ENCODE measurements around the gene ORAI2.
A peak's percentile ranks its signal among the peaks of the same experiment; 100 is the strongest.
"Not testable (repeated sequence)": the region's sequence is repeated elsewhere in the genome, so short reads cannot be mapped to it uniquely, and the experiment has no call there.

The ORAI2 gene

GRCh38 chr7:102433219-102434038, at the start of gene ORAI2:
ORAI2 (plus strand) TSS chr7:102433575; CDS start chr7:102438957, 5,382 bp downstream.
- peak; percentile 88 for DNase-seq (ENCODE audit: low read depth)

- no peak for DNase-seq (ENCODE audit: low read depth)
Observed at GRCh38 chr7:102387064-102387463, 46.3 kb upstream of the ORAI2 start.

GRCh38 chr7:102389810-102390209, 43.6 kb upstream of the ORAI2 start:
- DNase-seq (ENCODE audit: low read depth): no peak

GRCh38 chr7:102390697-102391484, 42.5 kb upstream of the ORAI2 start:
- peak; percentile 39 for DNase-seq (ENCODE audit: low read depth)

GRCh38 chr7:102392330-102392729, 41.0 kb upstream of the ORAI2 start:
- DNase-seq (ENCODE audit: low read depth): no peak

GRCh38 chr7:102393467-102393866, 39.9 kb upstream of the ORAI2 start:
- DNase-seq (ENCODE audit: low read depth): no peak

GRCh38 chr7:102395592-102395872, 37.8 kb upstream of the ORAI2 start:
- DNase-seq (ENCODE audit: low read depth): no peak

- peak; percentile 68 for DNase-seq (ENCODE audit: low read depth)
Observed at GRCh38 chr7:102395873-102396709, 37.3 kb upstream of the ORAI2 start, which contains the start of gene PRKRIP1. PRKRIP1 (plus strand) TSS chr7:102396363; CDS start chr7:102396412, 49 bp downstream.

GRCh38 chr7:102396710-102397019, 36.7 kb upstream of the ORAI2 start:
- DNase-seq (ENCODE audit: low read depth): no peak

- no peak for DNase-seq (ENCODE audit: low read depth)
Observed at GRCh38 chr7:102398543-102398942, 34.8 kb upstream of the ORAI2 start.

GRCh38 chr7:102400360-102400759, 33.0 kb upstream of the ORAI2 start:
- DNase-seq (ENCODE audit: low read depth): no peak

- no peak for DNase-seq (ENCODE audit: low read depth)
Observed at GRCh38 chr7:102403563-102403962, 29.8 kb upstream of the ORAI2 start.

- DNase-seq (ENCODE audit: low read depth): no peak
Observed at GRCh38 chr7:102404005-102404861, 29.1 kb upstream of the ORAI2 start.

- not testable (repeated sequence) for DNase-seq (ENCODE audit: low read depth)
Observed at GRCh38 chr7:102404862-102405188, 28.6 kb upstream of the ORAI2 start.

GRCh38 chr7:102407910-102408309, 25.5 kb upstream of the ORAI2 start:
- DNase-seq (ENCODE audit: low read depth): no peak

GRCh38 chr7:102408530-102408929, 24.8 kb upstream of the ORAI2 start:
- not testable (repeated sequence) for DNase-seq (ENCODE audit: low read depth)

- no peak for DNase-seq (ENCODE audit: low read depth)
Observed at GRCh38 chr7:102409340-102409739, 24.0 kb upstream of the ORAI2 start.

GRCh38 chr7:102410123-102410522, 23.3 kb upstream of the ORAI2 start:
- no peak for DNase-seq (ENCODE audit: low read depth)

GRCh38 chr7:102410918-102411317, 22.5 kb upstream of the ORAI2 start:
- no peak for DNase-seq (ENCODE audit: low read depth)

GRCh38 chr7:102412548-102412947, 20.8 kb upstream of the ORAI2 start:
- DNase-seq (ENCODE audit: low read depth): no peak

- DNase-seq (ENCODE audit: low read depth): no peak
Observed at GRCh38 chr7:102413091-102413490, 20.3 kb upstream of the ORAI2 start.

- DNase-seq (ENCODE audit: low read depth): no peak
Observed at GRCh38 chr7:102413611-102414010, 19.8 kb upstream of the ORAI2 start.

Data from stimulated activated CD8-positive, alpha-beta memory T cell treated with anti-CD3 and anti-CD28 coated beads, Interleukin-12 subunit alpha, Interleukin-12 subunit beta, amount 100 ng/mL, for 4 hours (primary cell).